K562 (cell line): ENCODE measurements around the gene MEF2B.

Experiments used
- EZH2 ChIP-seq: IDR thresholded peaks from 2 replicates; pipeline ENCODE4 v1.6.1; 2012; ENCODE audit warnings: low read depth, mild to moderate bottlenecking, inconsistent platforms, low read length, borderline replicate concordance
- HDAC6 ChIP-seq: IDR thresholded peaks from 2 replicates; pipeline ENCODE4 v1.6.1; 2012; ENCODE audit warnings: low read depth, mild to moderate bottlenecking, control low read depth, inconsistent platforms, low read length, moderate library complexity
- NCOA1 ChIP-seq: fragments of 450-650 bp; IDR thresholded peaks from 2 replicates; pipeline ENCODE4 v1.6.1; 2016; ENCODE audit warnings: low read depth
- NFYB ChIP-seq: IDR thresholded peaks from 2 replicates; pipeline ENCODE4 v1.6.1; 2011; ENCODE audit warnings: mild to moderate bottlenecking, moderate library complexity; ENCODE audit not compliant: insufficient read length; ENCODE audit errors: extremely low read depth
- PHF8 ChIP-seq: fragments of 200-600 bp; sonication (generic); IDR thresholded peaks from 2 replicates; pipeline ENCODE4 v1.6.1; 2012; ENCODE audit warnings: mixed run types, mild to moderate bottlenecking, inconsistent platforms, low read length, moderate library complexity, borderline replicate concordance
- PRPF4 ChIP-seq: fragments of 200-400 bp; formaldehyde crosslinking; IDR thresholded peaks from one replicate; pipeline ENCODE4 v1.6.1; 2017; ENCODE audit warnings: low read length, low read depth, mild to moderate bottlenecking; ENCODE audit not compliant: insufficient read depth, poor library complexity, severe bottlenecking
- RFX1 ChIP-seq: fragments of 450-650 bp; IDR thresholded peaks from 2 replicates; pipeline ENCODE4 v1.6.1; 2016; ENCODE audit warnings: mild to moderate bottlenecking, moderate library complexity
- SMARCE1 ChIP-seq: fragments of 450-650 bp; IDR thresholded peaks from 2 replicates; pipeline ENCODE4 v1.7.1; 2016; ENCODE audit warnings: mild to moderate bottlenecking
- ZNF232 ChIP-seq: sonication (generic); formaldehyde crosslinking; IDR thresholded peaks from 2 replicates; pipeline ENCODE4 v1.8.0; 2022; ENCODE audit warnings: mild to moderate bottlenecking, missing genetic modification reagents
- ZNF408 ChIP-seq: fragments of 250-450 bp; sonication (Bioruptor Pico); IDR thresholded peaks from 2 replicates; pipeline ENCODE4 v1.4.0; 2020; ENCODE audit warnings: low read depth, mild to moderate bottlenecking, moderate library complexity
- TF ChIP-seq, protein P1 (sequence below): fragments of 450-650 bp; IDR thresholded peaks from 2 replicates; pipeline ENCODE4 v1.6.1; 2016; ENCODE audit warnings: missing biosample characterization, missing genetic modification characterization
- TF ChIP-seq, protein P2 (sequence below): sonication (generic); formaldehyde crosslinking; IDR thresholded peaks from 2 replicates; pipeline ENCODE4 v1.8.1; 2022; ENCODE audit warnings: missing genetic modification reagents

DNA sequence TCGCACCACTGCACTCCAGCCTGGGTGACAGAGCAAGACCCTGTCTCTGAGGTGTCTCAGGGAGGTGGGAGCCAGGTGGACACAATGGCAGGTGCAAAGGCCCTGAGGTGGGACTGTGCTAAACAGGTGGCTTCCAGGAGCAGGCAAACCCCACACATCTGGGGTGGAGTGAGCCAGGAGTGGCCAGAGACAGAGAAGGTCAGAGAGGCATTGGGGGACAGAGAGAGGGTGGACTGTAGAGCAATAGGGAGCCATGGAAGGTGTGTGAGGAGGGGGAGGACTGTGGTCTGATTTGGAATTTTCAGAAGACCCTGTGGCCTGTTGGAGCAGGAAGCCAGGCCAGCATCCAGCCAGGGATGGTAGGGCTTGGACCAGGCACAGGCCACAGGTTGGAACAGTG is 4.7 kb downstream of the MEF2B start:
- no peak for TF ChIP-seq RFX1
- no peak for TF ChIP-seq EZH2
- no peak for TF ChIP-seq NCOA1
- TF ChIP-seq ZNF408 (CRISPR knock-in tag), result no peak
- TF ChIP-seq PRPF4, result no peak
- no peak for TF ChIP-seq SMARCE1
- TF ChIP-seq NFYB, result no peak
- TF ChIP-seq ZNF232 (CRISPR knock-in tag), result no peak
- TF ChIP-seq, protein P1, sequence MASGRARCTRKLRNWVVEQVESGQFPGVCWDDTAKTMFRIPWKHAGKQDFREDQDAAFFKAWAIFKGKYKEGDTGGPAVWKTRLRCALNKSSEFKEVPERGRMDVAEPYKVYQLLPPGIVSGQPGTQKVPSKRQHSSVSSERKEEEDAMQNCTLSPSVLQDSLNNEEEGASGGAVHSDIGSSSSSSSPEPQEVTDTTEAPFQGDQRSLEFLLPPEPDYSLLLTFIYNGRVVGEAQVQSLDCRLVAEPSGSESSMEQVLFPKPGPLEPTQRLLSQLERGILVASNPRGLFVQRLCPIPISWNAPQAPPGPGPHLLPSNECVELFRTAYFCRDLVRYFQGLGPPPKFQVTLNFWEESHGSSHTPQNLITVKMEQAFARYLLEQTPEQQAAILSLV (tag), result no peak
- TF ChIP-seq HDAC6, result no peak
- TF ChIP-seq, protein P2, sequence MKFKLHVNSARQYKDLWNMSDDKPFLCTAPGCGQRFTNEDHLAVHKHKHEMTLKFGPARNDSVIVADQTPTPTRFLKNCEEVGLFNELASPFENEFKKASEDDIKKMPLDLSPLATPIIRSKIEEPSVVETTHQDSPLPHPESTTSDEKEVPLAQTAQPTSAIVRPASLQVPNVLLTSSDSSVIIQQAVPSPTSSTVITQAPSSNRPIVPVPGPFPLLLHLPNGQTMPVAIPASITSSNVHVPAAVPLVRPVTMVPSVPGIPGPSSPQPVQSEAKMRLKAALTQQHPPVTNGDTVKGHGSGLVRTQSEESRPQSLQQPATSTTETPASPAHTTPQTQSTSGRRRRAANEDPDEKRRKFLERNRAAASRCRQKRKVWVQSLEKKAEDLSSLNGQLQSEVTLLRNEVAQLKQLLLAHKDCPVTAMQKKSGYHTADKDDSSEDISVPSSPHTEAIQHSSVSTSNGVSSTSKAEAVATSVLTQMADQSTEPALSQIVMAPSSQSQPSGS, result no peak
- no peak for TF ChIP-seq PHF8
